ENCODE measurements around the gene TMEM207. TPM values are rescaled to one million over a fixed set of nuclear protein-coding genes. Genes with fewer than 3 reads are reported as not detected.

Gene TMEM207
- total RNA-seq, 1 experiment from 2014 or later: not detected

DNA sequence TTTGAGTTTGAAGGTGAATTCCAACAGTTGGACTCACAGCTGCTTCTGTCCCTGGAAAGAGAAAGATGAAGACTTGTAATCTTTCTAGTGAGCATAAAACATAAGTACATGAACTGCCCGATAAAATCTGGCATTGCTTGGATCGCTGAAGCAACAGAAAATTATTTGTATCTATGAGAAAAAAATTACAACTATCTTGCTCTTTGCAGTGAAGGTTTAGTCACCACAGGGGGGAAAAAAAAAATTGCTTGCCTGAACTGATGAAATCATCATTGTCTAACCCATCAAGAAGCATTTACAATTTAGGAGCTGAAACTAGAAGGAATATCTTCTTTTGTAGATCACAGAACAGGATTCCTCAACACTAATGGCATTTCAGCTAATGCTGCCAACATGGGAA, 20.0 kb downstream of the TMEM207 start:
- no peaks in the 10 kb centered on the region for H3K27me3 ChIP-seq

DNA sequence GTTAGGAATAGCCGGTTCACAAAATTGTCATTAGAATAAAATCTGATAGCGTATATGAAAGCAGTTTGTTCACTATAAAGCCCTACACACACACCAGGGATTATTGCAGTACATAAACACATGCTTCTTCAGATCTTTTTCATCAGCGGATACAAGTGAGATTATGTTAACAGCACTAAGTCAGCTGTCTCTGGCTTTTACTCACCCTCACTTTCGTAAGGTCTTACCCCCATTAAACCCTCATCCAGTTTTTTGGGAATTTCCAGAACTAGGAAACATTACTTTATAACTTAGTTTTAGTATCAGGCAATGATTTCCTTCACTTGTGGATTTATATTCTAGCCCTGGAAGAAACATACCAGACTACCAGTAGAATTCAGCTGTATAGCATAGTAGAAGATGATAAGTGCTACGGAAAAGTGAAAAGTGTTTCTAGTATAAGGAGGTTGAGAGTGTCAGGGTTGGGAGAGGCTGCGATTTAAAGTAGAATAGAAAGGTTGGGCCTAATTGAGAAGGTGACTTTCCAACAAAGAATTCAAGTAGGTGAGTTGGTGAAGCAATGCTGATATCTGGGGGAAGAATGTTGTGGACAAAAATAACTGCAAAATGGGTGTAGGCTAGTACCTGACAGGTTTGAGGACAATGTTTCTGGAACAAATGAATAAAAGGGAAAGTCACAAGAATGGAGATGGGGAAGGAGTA, 22.7 kb downstream of the TMEM207 start:
- Histone ChIP-seq H3K27ac (no peak overlapping the region), H3K9me3 (replicated peaks) (no peaks in the 10 kb centered on the region), H3K4me3 (no peak overlapping the region), H3K36me3 (no peaks in the 10 kb centered on the region), H3K27me3 (no peaks in the 10 kb centered on the region), H3K4me1 (no peaks in the 10 kb centered on the region)
- no peak for DNase-seq

More for the DNA sequence above, 20.0 kb downstream of the TMEM207 start:
- DNase-seq: no peak
- no peak overlapping the region for H3K4me3 ChIP-seq
- H3K36me3 ChIP-seq: no peaks in the 10 kb centered on the region
- H3K4me1 ChIP-seq: no peaks in the 10 kb centered on the region
- H3K9me3 ChIP-seq (replicated peaks): no peaks in the 10 kb centered on the region
- H3K27ac ChIP-seq: no peak overlapping the region

DNA sequence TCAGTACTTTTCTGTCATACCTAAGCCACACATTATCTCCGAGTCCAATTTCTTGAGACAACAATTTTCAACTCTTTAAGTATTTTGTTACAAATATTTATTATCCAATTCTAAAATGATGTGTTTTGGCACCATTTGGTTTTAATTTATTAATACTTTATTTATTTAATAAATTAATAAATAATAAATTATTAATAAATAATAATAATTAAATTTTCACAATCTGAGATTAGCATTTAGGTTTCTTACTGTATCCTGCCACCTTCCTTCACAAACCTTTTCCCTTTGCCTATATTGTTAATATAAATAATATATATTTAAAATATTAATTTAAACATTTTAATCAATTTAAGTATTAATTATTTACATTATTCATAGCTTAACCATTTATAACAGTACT, 23.9 kb downstream of the TMEM207 start:
- H3K4me3 ChIP-seq: no peak overlapping the region
- H3K27me3 ChIP-seq: no peaks in the 10 kb centered on the region
- H3K9me3 ChIP-seq (replicated peaks): no peaks in the 10 kb centered on the region
- H3K4me1 ChIP-seq: no peaks in the 10 kb centered on the region
- DNase-seq: no peak
- H3K27ac ChIP-seq: no peak overlapping the region
- no peaks in the 10 kb centered on the region for H3K36me3 ChIP-seq

DNA sequence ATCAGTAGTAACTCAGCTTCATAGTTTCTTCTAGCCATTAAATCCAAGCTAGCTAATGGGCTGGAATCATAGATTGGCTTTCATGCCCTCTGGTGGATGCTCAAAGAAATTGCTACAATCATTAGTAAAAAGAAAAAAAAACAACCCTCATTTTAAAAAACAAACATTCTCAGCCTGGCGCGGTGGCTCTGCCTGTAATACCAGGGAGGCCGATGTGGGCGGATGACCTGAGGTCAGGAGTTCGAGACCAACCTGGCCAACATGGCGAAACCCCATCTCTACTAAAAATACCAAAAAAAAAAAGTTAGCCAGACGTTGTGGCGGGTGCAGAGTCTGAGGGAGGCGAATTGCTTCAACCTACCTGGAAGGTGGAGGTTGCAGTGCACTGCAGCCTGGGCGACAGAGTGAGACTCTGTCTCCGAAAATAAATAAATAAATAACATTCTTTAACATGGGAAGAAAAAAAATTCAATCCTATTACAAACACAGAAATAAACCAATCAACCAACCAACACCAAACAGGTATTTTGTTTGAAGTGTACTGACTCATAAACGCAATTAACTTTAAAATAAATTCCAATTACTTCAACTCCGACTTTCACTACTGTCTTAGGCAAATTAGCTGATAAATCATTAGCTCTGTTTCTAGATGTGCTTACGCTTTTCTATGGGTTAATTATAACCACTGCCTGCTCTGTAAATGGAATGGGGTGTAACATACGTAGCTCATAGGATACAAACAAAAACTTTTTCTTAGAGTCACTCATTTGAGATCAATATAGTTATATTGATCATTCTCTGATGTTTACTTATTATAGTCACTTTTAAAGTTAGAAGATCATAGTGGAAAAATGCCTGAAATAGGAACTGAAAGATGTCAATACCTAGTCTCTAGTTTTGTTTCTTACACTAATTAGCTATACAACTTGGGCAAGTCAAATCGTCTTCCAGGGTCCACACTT, 24.9 kb downstream of the TMEM207 start:
- Histone ChIP-seq H3K9me3 (replicated peaks) (no peaks in the 10 kb centered on the region), H3K4me3 (no peak overlapping the region), H3K4me1 (no peaks in the 10 kb centered on the region), H3K36me3 (no peaks in the 10 kb centered on the region), H3K27ac (no peak overlapping the region), H3K27me3 (no peaks in the 10 kb centered on the region)
- DNase-seq: peak; percentile 32 to 67

DNA sequence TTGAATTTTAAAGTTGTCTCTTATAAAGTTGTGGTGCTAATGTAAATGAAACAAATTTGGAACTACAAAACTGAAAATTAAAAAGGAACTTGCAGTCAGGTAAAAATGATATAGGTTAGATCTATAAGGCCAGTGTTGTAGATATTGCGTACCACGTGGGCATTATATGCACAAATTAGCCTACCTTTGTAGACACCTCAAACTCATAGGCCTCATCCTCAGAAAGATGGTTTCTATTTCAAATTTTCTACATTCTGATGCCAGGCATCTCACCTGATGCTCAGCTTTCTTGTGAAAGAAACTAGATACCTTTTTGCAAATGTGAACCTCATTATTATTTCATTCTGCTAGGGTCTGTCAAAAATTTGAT, 25.6 kb downstream of the TMEM207 start:
- no peak for DNase-seq
- Histone ChIP-seq H3K9me3 (replicated peaks) (no peaks in the 10 kb centered on the region), H3K36me3 (no peaks in the 10 kb centered on the region), H3K27me3 (no peaks in the 10 kb centered on the region), H3K4me3 (no peak overlapping the region), H3K4me1 (no peaks in the 10 kb centered on the region), H3K27ac (no peak overlapping the region)

DNA sequence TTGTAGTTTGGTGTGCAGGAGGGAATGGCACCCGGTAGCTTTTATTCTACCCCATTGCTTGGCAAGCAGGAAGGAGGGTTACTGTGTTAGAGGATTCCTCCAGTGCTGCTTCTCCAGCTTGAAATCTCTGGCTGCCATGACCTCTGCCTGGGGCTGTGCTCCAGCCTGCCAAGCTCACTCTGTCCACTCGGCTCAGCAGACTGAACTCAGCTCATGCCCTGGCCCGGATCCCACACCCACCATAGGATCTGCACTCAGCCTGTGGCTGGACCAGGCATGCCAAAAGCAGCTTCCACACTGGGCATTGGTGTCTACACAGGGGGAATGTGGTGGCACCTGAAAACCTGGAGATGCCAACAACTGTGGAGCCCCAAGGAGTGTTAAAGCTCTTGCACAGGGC, 35.4 kb downstream of the TMEM207 start:
- Histone ChIP-seq H3K36me3 (no peaks in the 10 kb centered on the region), H3K4me1 (no peaks in the 10 kb centered on the region), H3K4me3 (no peak overlapping the region), H3K27ac (no peak overlapping the region), H3K27me3 (no peaks in the 10 kb centered on the region), H3K9me3 (replicated peaks) (no peaks in the 10 kb centered on the region)
- DNase-seq: no peak

DNA sequence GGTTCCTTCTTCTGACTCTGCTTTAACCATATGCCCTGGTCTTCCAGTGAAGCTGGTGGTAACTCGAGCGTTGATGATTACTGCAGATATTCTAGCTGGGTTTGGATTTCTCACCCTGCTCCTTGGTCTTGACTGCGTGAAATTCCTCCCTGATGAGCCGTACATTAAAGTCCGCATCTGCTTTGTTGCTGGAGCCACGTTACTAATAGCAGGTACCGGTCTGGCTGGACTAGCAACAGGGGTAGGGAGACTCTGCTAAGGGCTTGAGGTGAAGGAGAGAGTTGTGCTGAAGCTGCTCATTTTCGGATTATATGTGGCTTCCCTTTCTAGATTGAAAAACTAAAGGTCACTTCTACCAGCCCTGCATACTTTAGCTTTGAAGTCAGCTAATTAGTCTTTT, 45.0 kb downstream of the TMEM207 start:
- no peak for DNase-seq
- Histone ChIP-seq H3K4me1 (no peaks in the 10 kb centered on the region), H3K9me3 (replicated peaks) (no peaks in the 10 kb centered on the region), H3K4me3 (no peak overlapping the region), H3K27ac (no peak overlapping the region), H3K27me3 (no peaks in the 10 kb centered on the region), H3K36me3 (no peaks in the 10 kb centered on the region)

DNA sequence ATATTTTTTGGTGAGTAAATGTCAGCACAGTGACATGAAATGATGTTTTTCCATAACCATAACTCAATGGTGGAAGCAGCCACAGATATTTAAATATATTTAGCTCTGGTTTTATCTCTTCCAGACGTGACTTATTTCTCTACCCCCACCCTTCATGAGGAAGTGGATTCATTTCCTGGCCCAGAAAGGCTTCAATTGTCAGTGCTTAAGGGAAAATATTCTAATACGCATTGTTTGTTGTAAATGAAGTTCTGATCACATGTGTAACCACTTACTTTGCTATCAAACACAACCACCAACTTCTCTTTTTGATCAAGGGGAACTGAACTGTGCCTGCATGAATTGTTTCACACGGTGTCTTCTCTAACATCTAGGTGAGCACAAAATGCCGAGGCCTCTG, 47.7 kb downstream of the TMEM207 start:
- no peaks in the 10 kb centered on the region for H3K9me3 ChIP-seq (replicated peaks)
- H3K4me1 ChIP-seq: no peaks in the 10 kb centered on the region
- no peak overlapping the region for H3K4me3 ChIP-seq
- no peaks in the 10 kb centered on the region for H3K27me3 ChIP-seq
- no peaks in the 10 kb centered on the region for H3K36me3 ChIP-seq
- H3K27ac ChIP-seq: no peak overlapping the region
- DNase-seq: no peak

DNA sequence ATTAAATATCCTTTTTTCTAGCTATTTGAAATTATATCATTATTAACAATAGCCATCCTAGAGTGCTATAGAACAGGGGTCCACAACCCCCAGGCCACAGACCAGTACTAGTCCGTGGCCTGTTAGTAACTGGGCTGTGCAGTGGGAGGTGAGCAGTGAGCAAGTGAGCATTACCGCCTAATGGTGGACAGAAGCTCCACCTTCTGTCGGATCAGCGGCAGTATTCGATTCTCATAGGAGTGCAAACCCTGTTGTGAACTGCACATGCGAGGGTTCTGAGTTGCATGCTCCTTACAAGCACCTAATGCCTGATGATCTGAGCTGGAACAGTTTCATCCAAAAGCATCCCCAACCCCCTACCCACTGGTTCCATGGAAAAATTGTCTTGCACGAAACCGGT, 50.0 kb downstream of the TMEM207 start:
- H3K27me3 ChIP-seq: no peaks in the 10 kb centered on the region

DNA sequence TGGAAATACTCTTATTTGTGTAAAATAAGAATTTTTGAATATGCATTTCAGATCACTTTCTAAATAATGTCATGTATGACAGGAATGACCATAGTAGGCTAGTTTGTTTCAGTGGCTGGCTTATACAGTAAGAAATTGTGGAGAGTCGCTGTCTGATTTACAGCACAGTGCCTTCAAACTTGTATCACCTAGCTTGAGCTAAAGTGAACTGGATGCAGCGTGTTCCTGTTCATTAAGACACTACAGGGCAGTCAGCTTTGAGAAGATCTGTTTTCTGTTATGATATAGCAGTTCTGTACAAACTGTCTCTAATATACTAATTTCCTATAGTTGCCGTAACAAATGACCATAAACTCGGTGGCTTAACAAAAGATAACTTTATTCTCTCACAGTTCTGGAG, 51.8 kb downstream of the TMEM207 start:
- Histone ChIP-seq H3K27me3 (no peaks in the 10 kb centered on the region), H3K4me3 (no peak overlapping the region), H3K4me1 (no peaks in the 10 kb centered on the region), H3K27ac (no peak overlapping the region), H3K9me3 (replicated peaks) (no peaks in the 10 kb centered on the region), H3K36me3 (no peaks in the 10 kb centered on the region)
- no peak for DNase-seq

More for the DNA sequence above, 50.0 kb downstream of the TMEM207 start:
- Histone ChIP-seq H3K27ac (no peak overlapping the region), H3K36me3 (no peaks in the 10 kb centered on the region), H3K9me3 (replicated peaks) (no peaks in the 10 kb centered on the region), H3K4me1 (no peaks in the 10 kb centered on the region), H3K4me3 (no peak overlapping the region)
- no peak for DNase-seq

DNA sequence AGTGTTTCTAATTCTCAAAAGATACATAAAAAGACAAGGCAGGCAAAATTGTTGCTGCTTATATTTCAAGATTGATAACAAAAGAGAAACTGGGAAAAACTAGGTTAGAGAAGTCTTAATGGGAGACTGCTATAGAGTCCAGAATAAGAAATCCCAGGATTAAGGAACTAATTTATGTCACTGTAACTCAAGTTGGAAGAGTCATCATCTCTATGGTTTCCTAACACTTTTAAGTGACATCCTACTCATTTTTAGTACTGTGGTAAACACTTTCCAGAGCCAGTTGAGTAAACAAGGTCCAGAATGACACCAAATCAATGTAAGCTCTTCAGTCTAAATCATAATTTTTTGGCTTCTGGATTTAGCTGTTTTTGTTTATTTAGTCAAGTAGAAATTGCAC, 53.7 kb downstream of the TMEM207 start:
- no peaks in the 10 kb centered on the region for H3K27me3 ChIP-seq
- H3K27ac ChIP-seq: no peak overlapping the region
- no peaks in the 10 kb centered on the region for H3K4me1 ChIP-seq
- no peaks in the 10 kb centered on the region for H3K9me3 ChIP-seq (replicated peaks)
- no peak for DNase-seq
- H3K4me3 ChIP-seq: no peak overlapping the region
- no peaks in the 10 kb centered on the region for H3K36me3 ChIP-seq

DNA sequence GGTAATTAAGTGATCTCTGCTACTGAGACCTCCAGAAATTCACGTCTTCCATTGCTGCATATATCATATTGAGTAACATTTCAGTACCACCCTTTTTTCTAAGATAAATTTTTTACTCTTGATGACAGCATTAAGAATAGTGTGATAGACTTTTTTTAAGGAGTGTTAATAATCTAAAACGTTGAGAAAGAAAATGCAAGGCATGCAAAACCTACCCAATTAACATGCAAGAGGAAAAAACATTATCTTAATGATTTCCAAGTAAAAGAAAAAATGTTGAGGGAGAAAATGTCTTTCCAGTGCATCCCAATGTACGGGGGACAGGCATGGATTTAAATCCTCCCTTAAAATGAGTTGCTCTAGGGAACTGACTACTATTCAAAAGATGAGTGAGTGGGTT, 61.0 kb downstream of the TMEM207 start:
- H3K27me3 ChIP-seq: no peaks in the 10 kb centered on the region
- H3K4me3 ChIP-seq: no peak overlapping the region
- H3K36me3 ChIP-seq: no peaks in the 10 kb centered on the region
- H3K4me1 ChIP-seq: no peaks in the 10 kb centered on the region
- H3K27ac ChIP-seq: no peak overlapping the region
- no peak for DNase-seq
- H3K9me3 ChIP-seq (replicated peaks): no peaks in the 10 kb centered on the region

DNA sequence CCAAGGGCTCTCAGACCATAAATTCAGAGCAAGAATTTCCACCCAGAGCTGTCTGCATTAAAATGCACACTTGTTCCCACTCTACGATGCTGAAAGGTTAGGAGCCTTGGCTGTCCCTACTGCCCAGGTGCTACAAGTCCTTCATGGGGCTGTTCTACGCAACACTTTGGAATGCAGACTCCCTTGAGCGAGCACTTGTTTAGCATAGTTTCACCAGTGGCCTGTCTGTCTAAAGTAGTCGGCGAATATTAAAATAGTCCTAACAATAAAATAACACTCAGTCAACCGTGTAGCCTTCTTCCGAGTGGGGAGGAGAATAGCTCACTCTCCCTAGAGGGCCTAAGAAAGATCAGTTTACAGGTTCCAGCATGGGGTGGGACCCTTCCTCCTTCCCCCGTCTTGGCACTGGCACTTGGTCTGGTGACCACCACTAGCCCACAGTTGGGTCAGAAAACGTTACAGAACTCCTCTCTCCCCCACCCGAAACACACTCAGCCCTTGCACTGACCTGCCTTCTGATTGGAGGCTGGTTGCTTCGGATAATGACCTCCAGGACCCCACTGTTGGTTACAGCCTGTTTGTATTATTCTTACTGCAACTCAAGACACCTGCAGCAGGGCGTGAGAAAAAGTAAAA, 62.0 kb downstream of the TMEM207 start, which contains the start of gene CLDN16:
CLDN16 (plus strand) TSS at position 586 of the 636 bp plus-strand sequence. CDS start 167 bp downstream, outside the sequence.
- Histone ChIP-seq H3K36me3 (no peaks in the 10 kb centered on the region), H3K4me1 (no peaks in the 10 kb centered on the region), H3K9me3 (replicated peaks) (no peaks in the 10 kb centered on the region), H3K27me3 (no peaks in the 10 kb centered on the region), H3K4me3 (no peak within 1 kb of the TSS), H3K27ac (no peak within 1 kb of the TSS)
- no peak for DNase-seq

DNA sequence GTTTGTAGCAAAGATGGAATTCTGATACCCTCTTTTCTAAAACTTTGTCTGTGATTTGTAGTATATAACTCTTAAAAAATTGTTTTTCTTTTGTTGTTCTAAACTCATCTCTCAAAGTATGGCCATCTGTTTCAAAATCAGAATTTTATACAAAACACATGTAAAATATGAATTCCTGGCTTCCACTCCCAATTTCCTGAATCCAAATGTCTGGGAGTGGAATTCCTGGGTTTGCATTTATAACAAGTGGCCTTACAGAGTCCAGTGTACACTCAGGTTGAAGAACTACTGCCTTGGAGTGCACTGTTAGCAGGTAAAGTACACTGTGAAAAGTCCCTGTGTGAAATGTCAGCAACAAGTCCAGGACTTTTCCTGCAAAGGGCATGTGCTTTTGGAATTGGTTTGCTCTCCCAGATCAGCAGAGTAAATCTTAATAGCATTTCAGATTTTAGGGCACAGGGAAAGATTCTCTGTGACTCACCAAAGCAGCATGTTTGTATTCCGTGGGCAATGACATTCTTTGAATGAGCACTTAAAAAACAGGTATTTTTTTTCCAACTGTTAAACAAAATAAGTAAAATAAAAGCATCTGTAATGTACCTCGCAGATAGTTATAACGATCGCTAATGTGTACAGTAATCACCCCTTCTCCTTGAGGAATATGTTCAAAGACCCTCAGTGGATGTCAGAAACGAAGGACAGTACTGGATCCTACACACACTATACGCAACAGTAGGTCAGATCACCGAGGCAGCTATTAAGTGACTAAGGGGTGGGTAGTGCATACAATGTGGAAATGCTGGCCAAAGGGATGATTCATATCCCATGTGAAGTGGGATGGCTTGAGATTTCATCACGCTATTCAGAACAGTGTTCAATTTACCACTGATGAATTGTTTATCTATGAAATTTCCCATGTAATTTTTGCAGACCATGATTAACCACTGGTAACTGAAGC, 63.7 kb downstream of the TMEM207 start:
- no peaks in the 10 kb centered on the region for H3K4me1 ChIP-seq

More for the DNA sequence above, 63.7 kb downstream of the TMEM207 start:
- Histone ChIP-seq H3K27ac (no peak overlapping the region), H3K27me3 (no peaks in the 10 kb centered on the region), H3K9me3 (replicated peaks) (no peaks in the 10 kb centered on the region), H3K36me3 (no peaks in the 10 kb centered on the region), H3K4me3 (no peak overlapping the region)
- peak; percentile 12 to 36 for DNase-seq

Data from SJCRH30 (cell line).